NCI-H1092 (cell line): ENCODE results near the gene SLC43A1.

Experiments
- DNase-seq: peaks from one replicate; lab custom pipeline; 2025; lab: John Stamatoyannopoulos, UW

The SLC43A1 gene

GRCh38 chr11:57527056-57527631 lies 11.6 kb upstream of the SLC43A1 start:
- no peak for DNase-seq

DNA sequence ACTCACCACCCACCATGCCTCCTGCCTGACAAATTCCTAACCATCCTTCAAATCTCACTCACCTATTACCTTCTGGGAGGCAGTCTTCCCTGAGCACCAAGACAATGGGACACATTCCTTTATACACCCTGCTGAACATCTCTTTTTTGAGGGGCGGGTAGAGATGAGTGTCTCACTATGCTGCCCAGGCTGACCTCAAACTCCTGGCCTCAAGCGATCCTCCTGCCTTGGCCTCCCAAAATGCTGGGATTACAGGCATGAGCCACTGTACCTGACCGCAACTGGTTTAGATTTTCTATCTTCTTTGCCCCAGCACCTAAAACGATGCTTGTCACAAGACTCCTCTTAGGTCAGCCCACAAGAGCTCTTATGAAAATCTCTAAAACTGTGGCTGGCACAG lies 7.9 kb upstream of the SLC43A1 start:
- no peak for DNase-seq

DNA sequence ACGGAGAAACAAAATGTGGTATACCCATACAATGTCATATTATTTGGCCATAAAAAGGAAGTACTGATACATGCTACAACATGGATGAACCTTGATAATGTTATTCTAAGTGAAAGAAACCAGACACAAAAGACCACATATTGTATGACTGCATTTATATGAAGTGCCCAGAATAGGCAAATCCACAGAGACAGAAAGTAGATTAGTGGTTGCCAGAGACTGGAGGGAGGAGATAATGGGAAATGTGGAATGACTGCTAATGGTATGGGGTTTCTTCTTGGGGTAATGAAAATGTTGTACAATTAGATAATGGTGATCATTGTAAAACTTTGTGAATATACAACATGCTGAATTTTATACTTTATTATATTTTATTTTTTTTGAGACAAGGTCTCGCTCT lies 5.6 kb upstream of the SLC43A1 start:
- DNase-seq, result no peak

- DNase-seq, result no peak
Measured at GRCh38 chr11:57516061-57516443, 550 bp upstream of the SLC43A1 start.

- peak; percentile 45 for DNase-seq
Measured at GRCh38 chr11:57514538-57515331, 767 bp downstream of the SLC43A1 start.

GRCh38 chr11:57513911-57514537 lies 1.5 kb downstream of the SLC43A1 start:
- DNase-seq, result peak; percentile 49

- DNase-seq, result no peak
Measured at GRCh38 chr11:57513452-57513795, 2.1 kb downstream of the SLC43A1 start.

GRCh38 chr11:57512646-57513451 lies 2.7 kb downstream of the SLC43A1 start:
- DNase-seq, result no peak

DNA sequence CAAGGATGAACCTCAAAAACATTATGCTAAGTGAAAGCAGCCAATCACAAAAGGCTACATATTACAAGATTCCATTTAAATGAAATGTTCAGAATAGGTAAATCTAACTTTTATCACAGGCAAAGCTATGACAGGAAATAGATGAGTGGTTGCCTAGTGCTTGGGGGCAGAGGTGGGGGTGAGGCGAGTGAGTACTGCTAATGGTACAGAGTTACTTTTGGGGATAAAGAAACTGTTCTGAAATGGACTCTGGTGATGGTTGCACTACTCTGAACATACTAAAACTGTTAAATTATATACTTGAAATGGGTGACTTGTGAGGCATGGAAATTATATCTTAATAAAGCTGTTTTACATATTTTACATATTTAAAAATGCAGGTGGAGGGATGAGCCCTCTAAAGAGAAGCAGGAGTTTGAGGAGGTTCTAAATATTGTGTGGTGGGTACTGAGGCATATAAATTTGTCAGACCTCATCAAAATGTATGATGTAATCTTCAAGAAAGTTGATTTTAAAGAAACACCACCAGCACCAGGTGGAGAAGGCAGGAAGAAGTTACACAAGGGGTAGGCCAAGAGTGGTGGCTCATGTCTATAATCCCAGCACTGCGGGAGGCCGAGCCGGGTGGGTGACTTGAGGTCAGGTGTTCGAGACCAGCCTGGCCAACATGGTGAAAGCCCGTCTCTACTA lies 3.6 kb downstream of the SLC43A1 start:
- no peak for DNase-seq

DNA sequence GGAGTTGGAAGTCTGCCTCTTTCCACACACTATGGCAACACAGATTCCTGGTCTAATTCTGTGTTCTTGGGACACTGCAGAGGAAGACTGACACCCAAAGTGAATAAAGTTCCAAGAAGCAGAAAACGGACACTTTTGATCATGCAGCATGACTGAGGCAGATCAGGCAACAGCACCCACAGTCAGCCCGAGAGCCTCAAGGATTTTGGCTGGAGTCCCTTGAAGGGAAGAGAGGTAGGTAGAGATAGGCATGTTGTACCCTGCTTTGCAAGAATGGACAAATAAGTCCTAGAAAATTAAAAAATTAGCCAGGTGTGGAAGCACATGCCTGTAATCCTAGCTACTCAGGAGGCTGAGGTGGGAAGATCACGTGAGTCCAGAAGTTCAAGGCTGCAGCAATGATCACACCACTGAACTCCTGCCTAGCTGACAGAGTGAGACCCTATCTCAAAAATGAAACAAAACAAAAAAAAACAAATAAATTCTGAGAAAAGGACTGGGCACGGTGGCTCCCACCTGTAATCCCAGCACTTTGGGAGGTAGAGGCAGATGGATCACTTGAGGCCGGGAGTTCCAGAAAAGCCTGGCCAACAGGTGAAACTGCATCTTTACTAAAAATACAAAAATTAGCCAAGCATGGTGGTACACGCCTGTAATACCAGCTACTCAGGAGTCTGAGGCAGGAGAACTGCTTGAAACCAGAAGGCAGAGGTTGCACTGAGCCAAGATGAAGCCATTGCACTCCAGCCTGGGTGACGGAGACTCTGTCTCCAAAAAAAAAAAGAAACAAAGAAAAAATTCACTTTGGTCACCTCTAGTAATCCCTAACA lies 6.9 kb downstream of the SLC43A1 start:
- no peak for DNase-seq

DNA sequence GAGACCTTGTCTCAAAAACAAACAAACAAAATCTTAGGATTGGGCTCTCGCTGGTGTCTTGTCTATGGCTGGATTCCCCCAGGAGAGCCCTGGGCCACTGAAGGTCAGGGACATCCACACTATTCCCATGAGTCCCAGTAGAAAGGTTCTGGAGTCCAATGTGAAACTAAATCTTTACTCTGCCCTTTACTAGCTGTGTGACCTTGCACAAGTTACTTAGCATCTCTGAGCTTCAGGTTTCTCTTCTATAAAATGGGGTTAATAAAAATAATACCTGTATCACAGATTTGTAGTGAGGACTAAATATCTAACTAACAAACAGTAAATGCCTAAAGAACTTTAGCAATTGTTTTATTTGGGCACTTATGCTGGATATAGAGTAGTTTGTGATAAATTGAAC lies 9.0 kb downstream of the SLC43A1 start:
- no peak for DNase-seq

GRCh38 chr11:57504511-57504910 lies 11.0 kb downstream of the SLC43A1 start:
- DNase-seq, result no peak

- DNase-seq, result no peak
Measured at GRCh38 chr11:57502870-57503269, 12.6 kb downstream of the SLC43A1 start.

- no peak for DNase-seq
Measured at GRCh38 chr11:57502376-57502775, 13.1 kb downstream of the SLC43A1 start.

DNA sequence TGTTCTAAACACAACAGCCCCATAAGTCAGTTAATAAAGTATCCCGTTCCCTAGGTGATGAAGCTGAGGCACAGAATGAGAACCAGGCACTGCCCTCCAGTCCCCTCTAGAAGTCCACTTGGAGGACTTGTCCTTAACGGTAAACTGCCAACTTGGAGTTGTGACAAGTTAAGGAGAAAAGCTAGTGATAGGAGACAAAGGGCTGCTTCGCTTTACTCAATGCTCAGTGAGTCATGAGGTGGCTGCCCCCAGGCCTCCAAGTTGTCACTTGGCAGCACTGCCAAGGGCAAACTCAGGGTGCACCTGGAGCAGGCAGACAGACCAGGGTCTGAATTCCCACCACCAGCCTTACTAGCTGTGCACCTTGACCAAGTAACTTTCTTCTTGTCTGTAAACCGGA lies 13.5 kb downstream of the SLC43A1 start:
- DNase-seq, result no peak

- no peak for DNase-seq
Measured at GRCh38 chr11:57500926-57501325, 14.6 kb downstream of the SLC43A1 start.

DNA sequence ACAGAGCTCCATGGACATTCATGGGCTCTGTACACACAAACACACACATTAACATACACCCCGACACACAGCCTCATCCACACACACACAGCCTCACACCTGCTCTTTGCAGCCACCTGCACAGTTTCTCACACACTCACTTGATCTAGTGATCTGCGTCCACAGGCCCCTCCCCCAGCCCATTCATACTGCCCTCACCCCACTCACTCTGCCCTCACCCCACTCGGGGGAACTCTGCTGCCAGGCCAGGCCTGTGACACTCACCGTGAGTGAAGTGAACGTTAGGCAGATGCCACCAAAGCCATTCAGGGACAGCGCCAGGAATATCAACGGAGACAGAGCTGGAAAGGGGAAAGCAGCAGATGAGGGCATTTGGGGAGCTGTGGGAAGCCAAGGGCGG lies 15.0 kb downstream of the SLC43A1 start:
- no peak for DNase-seq

GRCh38 chr11:57499983-57500461 lies 15.5 kb downstream of the SLC43A1 start:
- no peak for DNase-seq

DNA sequence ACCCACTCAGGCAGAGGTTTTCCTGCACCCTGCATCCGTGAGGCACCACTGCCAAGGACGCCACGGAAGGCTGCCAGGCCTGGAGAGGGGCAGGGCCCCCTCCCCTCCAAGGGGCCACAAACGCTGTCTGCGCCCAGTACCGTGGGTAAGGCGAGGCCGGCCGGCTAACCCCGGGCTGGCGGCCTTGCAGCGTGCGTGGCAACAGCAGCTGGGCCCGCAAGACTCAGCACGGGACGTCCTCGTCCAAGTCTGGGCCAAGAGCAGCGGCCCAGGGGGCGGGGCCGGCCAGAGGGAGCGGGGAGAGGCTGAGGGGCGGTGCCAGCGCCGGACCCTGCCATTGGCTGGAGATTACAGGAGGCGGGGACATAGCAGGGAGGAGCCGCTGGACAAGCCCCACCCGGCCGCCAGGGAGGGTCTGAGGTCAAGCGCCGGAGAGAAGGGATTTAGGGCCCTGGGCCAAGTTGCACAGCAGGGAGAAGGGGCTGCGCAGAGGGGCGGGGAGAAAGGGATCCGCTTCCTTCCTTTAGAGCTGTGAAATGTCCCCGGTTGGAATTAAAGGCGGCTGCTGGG lies 16.0 kb downstream of the SLC43A1 start:
- peak; percentile 93 for DNase-seq

DNA sequence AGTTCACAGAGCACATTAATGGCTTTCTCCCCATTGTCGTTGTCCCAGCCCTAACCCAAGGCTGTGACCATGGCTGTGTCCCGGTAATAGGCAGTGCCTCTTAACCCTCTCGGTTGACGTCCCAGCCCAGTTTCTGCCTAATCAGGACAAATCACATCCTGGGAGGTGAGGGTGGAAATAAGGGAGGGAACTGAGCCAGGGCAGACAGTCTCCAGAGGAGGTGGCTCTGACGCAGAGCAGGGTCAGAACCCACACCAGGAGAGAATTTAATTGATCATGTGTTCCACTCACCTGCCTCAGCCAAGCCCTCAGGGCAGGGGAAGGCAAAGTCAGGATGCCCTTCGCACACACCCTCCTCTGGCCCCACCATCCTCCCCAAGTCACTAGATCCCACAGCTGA lies 17.0 kb downstream of the SLC43A1 start:
- DNase-seq, result no peak
